DOHH2 (cell line): ENCODE measurements around the gene TTC9B.

Experiments
- EZH2phosphoT487 ChIP-seq: fragments of 200-600 bp; sonication (generic); IDR thresholded peaks from 2 replicates; pipeline ENCODE4 v1.6.1; 2017; ENCODE audit warnings: borderline replicate concordance, mild to moderate bottlenecking, antibody characterized with exemption, low read length, moderate library complexity, mixed read lengths
- TF ChIP-seq, protein P1 (sequence below): fragments of 200-600 bp; sonication (generic); IDR thresholded peaks from one replicate; pipeline ENCODE4 v1.5.1; 2014; ENCODE audit warnings: antibody characterized with exemption, mild to moderate bottlenecking, low read depth, low read length; ENCODE audit not compliant: poor library complexity, severe bottlenecking

DNA sequence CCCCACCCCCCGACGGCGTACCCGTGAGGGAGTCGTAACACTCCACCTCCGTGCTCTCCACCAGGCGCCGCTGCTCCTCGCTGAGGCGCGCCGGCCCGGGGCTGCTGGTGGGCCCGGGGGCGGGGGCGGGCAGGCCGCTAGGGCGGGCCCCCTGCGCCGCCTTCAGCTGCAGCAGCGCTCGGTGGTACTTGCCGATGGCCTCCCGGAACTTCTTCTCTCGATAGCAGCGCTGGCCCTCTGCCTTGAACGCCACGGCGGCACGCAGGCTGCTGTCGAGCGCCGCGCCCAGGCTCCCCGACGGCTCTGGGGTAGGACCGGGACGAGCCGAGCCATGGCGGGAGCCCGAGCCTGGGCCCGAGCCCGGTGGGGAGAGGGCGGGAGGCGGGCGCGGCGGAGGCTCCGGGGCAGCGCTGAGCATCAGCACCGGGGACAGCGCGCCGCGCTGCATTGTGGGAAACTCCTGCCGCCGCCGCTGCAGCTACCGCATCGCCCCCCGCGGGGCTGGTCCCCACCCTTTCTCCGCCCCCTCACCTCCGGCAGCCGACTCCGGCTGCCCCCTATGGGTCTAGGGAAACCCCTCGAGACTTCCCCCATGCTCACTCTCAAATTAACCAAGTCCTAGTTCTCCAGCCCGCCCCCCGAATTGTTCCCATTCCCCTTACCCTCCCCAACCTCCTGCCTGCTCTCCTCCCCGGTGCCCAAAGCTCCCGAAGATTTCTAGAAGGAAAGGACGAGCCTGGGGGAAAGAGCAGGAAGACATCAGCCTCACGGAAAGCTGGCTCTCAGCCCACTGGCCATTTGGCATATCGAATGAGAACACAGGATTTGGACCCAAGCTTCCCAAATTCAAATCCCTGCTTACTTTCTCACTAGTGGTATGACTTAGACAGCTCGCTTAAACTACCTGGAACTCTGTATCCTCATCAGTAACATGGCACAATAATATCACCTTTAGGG is at the start of gene TTC9B:
- TF ChIP-seq, protein P1, sequence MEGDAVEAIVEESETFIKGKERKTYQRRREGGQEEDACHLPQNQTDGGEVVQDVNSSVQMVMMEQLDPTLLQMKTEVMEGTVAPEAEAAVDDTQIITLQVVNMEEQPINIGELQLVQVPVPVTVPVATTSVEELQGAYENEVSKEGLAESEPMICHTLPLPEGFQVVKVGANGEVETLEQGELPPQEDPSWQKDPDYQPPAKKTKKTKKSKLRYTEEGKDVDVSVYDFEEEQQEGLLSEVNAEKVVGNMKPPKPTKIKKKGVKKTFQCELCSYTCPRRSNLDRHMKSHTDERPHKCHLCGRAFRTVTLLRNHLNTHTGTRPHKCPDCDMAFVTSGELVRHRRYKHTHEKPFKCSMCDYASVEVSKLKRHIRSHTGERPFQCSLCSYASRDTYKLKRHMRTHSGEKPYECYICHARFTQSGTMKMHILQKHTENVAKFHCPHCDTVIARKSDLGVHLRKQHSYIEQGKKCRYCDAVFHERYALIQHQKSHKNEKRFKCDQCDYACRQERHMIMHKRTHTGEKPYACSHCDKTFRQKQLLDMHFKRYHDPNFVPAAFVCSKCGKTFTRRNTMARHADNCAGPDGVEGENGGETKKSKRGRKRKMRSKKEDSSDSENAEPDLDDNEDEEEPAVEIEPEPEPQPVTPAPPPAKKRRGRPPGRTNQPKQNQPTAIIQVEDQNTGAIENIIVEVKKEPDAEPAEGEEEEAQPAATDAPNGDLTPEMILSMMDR = no peak
- no peak for TF ChIP-seq EZH2phosphoT487
